Adrenal gland (tissue), 12 donors: ENCODE results near the gene LPAR2. TPM values are rescaled to one million over a fixed set of nuclear protein-coding genes. Genes with fewer than 3 reads are reported as not detected.

Experiments
- DNase-seq, 7 donors: peaks; one replicate each; pipeline ENCODE4 v3.0.0-alpha.2; 2019 to 2020
- H3K27ac ChIP-seq, 5 donors: fragments of 200-600 bp; sonication (generic) in 4 of 5; 1 replicate in 3 of 5; 2 replicates in 2 of 5; pipeline versions ENCODE4 v1.5.1 to v1.8.0; 2016 to 2020; ENCODE audit warnings: mild to moderate bottlenecking in 1 of 5
- H3K27me3 ChIP-seq: fragments of 200-600 bp; 2 replicates; pipeline ENCODE4 v1.8.0; 2021
- H3K36me3 ChIP-seq, 2 donors: fragments of 200-600 bp; replicated peaks in 1 of 2; 1 replicate in 1 of 2; 2 replicates in 1 of 2; pipeline versions ENCODE4 v1.5.1 to v1.8.0; 2018 to 2022
- H3K4me1 ChIP-seq, 2 donors: fragments of 200-600 bp; replicated peaks in 1 of 2; 1 replicate in 1 of 2; 2 replicates in 1 of 2; pipeline versions ENCODE4 v1.5.1 to v1.8.0; 2018 to 2021
- H3K4me3 ChIP-seq, 4 donors: fragments of 200-600 bp; sonication (generic) in 3 of 4; one replicate each; pipeline ENCODE4 v1.5.1; 2016 to 2018
- H3K9me3 ChIP-seq, 3 donors: fragments of 200-600 bp; sonication (generic) in 1 of 3; replicated peaks in 1 of 3; 1 replicate in 2 of 3; 2 replicates in 1 of 3; pipeline versions ENCODE4 v1.5.1 to v1.8.0; 2016 to 2021
- POLR2A ChIP-seq, 2 donors: fragments of 450-650 bp; IDR thresholded peaks; one replicate each; pipeline ENCODE4 v1.6.1; 2017; ENCODE audit warnings: antibody characterized with exemption in 2 of 2, mild to moderate bottlenecking in 2 of 2, moderate library complexity in 1 of 2
- WGBS, 4 donors: extraction: QIAGEN DNeasy Blood & Tissue Kit in 2 of 4; methylation state at CpG; one replicate each; pipeline versions ENCODE4 v1.1.5 to v1.1.7; 2013 to 2017; 5-methylcytosine and 5-hydroxymethylcytosine counted together
- intact Hi-C, 2 donors: fragments of 100-400 bp; cut with DNase I; formaldehyde crosslinking; loops; one replicate each; pipeline versions ENCODE4 v1.14.1 to v1.15.0; 2022 to 2023
- polyA plus RNA-seq, 3 donors: library from polyadenylated mRNA; stranded (reverse); fragments of 200-250 nt in 2 of 3; fragments of 350-450 nt in 1 of 3; fragmentation: Illumina TruSeq in 1 of 3; extraction: RNeasy Lipid Tissue Mini Kit (QIAGEN cat#74804) in 1 of 3; gene quantifications; one replicate each; pipeline ENCODE4 v1.2.3, GENCODE V29; 2013 to 2014
- total RNA-seq, 9 donors: library from RNA; depleted of rRNA in 4 of 9; stranded (reverse); fragments of >200 nt in 4 of 9; fragments of 120-200 nt in 1 of 9; fragmentation: NEBNext Ultra II Directional in 1 of 9; extraction: Animal tissue kit (Norgen Biotek cat#: 25700) in 1 of 9; gene quantifications; one replicate each; pipeline versions ENCODE4 v1.1.0 to v1.2.4, GENCODE V29; 2013 to 2023
- TF ChIP-seq, protein P1 (sequence below), 6 experiments: fragments of 450-650 bp in 4 of 6; fragments of 200-600 bp in 2 of 6; sonication (generic) in 1 of 6; IDR thresholded peaks; 1 replicate in 5 of 6; 2 replicates in 1 of 6; pipeline versions ENCODE4 v1.5.1 to v1.8.0; 2016 to 2021; ENCODE audit warnings: antibody characterized with exemption in 6 of 6, mild to moderate bottlenecking in 2 of 6, moderate library complexity in 1 of 6
- donor health status: healthy with polysubstance abuse.
- donor health status: Bipolar disorder and iron deficiency.
- donor health status: DM: yes; HTN: yes; CAD: no.
- donor health status: DM: no; HTN: no; CAD: no.
- donor health status: DM: no; HTN: no; CAD: no.
- donor health status: DM: yes; HTN: yes; CAD: no.

LPAR2 gene
- total and polyA plus RNA-seq, 12 donors, result 0.93 to 10.5 (median 3.7) TPM

- Histone ChIP-seq H3K4me3 (no peak overlapping the region), H3K9me3 (no peaks in the 10 kb centered on the region), H3K27me3 (no peaks in the 10 kb centered on the region), H3K36me3 (no peaks in the 10 kb centered on the region), H3K4me1 (no peaks in the 10 kb centered on the region), H3K27ac (no peak overlapping the region)
- intact Hi-C loops, result no loop called here
- TF ChIP-seq POLR2A (IDR thresholded peaks at IDR 0.05), result no peak
- TF ChIP-seq, protein P1, sequence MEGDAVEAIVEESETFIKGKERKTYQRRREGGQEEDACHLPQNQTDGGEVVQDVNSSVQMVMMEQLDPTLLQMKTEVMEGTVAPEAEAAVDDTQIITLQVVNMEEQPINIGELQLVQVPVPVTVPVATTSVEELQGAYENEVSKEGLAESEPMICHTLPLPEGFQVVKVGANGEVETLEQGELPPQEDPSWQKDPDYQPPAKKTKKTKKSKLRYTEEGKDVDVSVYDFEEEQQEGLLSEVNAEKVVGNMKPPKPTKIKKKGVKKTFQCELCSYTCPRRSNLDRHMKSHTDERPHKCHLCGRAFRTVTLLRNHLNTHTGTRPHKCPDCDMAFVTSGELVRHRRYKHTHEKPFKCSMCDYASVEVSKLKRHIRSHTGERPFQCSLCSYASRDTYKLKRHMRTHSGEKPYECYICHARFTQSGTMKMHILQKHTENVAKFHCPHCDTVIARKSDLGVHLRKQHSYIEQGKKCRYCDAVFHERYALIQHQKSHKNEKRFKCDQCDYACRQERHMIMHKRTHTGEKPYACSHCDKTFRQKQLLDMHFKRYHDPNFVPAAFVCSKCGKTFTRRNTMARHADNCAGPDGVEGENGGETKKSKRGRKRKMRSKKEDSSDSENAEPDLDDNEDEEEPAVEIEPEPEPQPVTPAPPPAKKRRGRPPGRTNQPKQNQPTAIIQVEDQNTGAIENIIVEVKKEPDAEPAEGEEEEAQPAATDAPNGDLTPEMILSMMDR (IDR thresholded peaks at IDR 0.05), result no peak
- DNase-seq, result no peak
- WGBS, 4 donors, result 92 to 94% (median 93%) methylated on average over 13 to 22 of the region's 22 CpGs
Observed at GRCh38 chr19:19633711-19634515, 5.9 kb upstream of the LPAR2 start.

DNA sequence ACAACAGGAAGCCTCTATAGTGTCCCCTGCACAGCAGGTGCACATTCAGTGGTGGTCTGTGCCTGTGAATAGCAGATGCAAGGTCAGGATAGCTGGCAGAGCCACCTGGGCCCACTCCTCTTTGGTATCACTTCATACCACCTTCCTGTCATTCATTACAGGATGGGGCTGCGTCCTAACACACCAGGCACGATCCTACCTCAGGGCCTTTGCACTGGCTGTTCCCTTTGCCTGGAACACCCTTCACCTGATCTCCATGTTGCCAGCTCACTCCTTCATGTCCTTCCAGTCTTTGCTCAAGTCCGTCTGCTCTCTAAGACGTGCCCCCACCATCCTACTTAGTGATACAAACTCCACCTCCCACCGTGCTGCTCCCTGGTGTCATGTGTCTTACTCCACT, 4.6 kb upstream of the LPAR2 start:
- Histone ChIP-seq H3K4me3 (no peak overlapping the region), H3K4me1 (peaks cover 0 to 11% of the 10 kb centered on the region in 2 donors), H3K27me3 (no peaks in the 10 kb centered on the region), H3K27ac (no peak overlapping the region), H3K9me3 (no peaks in the 10 kb centered on the region), H3K36me3 (no peaks in the 10 kb centered on the region)
- intact Hi-C loops, result no loop called here
- no peak for DNase-seq
- TF ChIP-seq POLR2A (IDR thresholded peaks at IDR 0.05), result no peak
- TF ChIP-seq, protein P1 (IDR thresholded peaks at IDR 0.05), result no peak
- WGBS, 4 donors, result 76 to 89% (median 83%) methylated on average over 5 of the region's 5 CpGs

- Histone ChIP-seq H3K9me3 (no peaks in the 10 kb centered on the region), H3K27me3 (no peaks in the 10 kb centered on the region), H3K4me1 (peaks cover 0 to 12% of the 10 kb centered on the region in 2 donors), H3K4me3 (no peak overlapping the region), H3K27ac (no peak overlapping the region), H3K36me3 (no peaks in the 10 kb centered on the region)
- no peak for DNase-seq
- intact Hi-C loops, result no loop called here
- TF ChIP-seq POLR2A (IDR thresholded peaks at IDR 0.05), result no peak
- TF ChIP-seq, protein P1 (IDR thresholded peaks at IDR 0.05), result no peak
- WGBS, 4 donors, result 86 to 93% (median 92%) methylated on average over 6 to 7 of the region's 7 CpGs
Observed at GRCh38 chr19:19631346-19631745, 3.3 kb upstream of the LPAR2 start.

GRCh38 chr19:19630426-19630825, 2.4 kb upstream of the LPAR2 start:
- Histone ChIP-seq H3K27ac (no peak overlapping the region), H3K4me1 (peaks cover 0 to 12% of the 10 kb centered on the region in 2 donors), H3K36me3 (no peaks in the 10 kb centered on the region), H3K4me3 (no peak overlapping the region), H3K27me3 (no peaks in the 10 kb centered on the region), H3K9me3 (no peaks in the 10 kb centered on the region)
- WGBS, 4 donors, result 96 to 100% (median 100%) methylated on average over 2 of the region's 2 CpGs
- TF ChIP-seq, protein P1 (IDR thresholded peaks at IDR 0.05), result no peak
- no peak for TF ChIP-seq POLR2A (IDR thresholded peaks at IDR 0.05)
- intact Hi-C loops, result no loop called here
- no peak for DNase-seq
